ENCODE measurements around the gene SDF4.

- TF ChIP-seq EZH2 (IDR thresholded peaks at IDR 0.05; ENCODE audit: borderline replicate concordance, low read length) (no peak), CTCF (conservative IDR thresholded peaks at IDR 0.05 in 1 of 2, IDR thresholded peaks at IDR 0.05 in 1 of 2; ENCODE audit: extremely low read depth in 1 of 2, insufficient read depth in 1 of 2, low read depth in 1 of 2, low read length in 2 of 2) (no peak)
Measured at GRCh38 chr1:1240822-1241587, 9.2 kb upstream of the SDF4 start.
